ENCODE measurements around the gene CENPB.
A peak's percentile ranks its signal among the peaks of the same experiment; 100 is the strongest.
"Not testable (repeated sequence)": the region's sequence is repeated elsewhere in the genome, so short reads cannot be mapped to it uniquely, and the experiment has no call there.

CENPB gene

DNA sequence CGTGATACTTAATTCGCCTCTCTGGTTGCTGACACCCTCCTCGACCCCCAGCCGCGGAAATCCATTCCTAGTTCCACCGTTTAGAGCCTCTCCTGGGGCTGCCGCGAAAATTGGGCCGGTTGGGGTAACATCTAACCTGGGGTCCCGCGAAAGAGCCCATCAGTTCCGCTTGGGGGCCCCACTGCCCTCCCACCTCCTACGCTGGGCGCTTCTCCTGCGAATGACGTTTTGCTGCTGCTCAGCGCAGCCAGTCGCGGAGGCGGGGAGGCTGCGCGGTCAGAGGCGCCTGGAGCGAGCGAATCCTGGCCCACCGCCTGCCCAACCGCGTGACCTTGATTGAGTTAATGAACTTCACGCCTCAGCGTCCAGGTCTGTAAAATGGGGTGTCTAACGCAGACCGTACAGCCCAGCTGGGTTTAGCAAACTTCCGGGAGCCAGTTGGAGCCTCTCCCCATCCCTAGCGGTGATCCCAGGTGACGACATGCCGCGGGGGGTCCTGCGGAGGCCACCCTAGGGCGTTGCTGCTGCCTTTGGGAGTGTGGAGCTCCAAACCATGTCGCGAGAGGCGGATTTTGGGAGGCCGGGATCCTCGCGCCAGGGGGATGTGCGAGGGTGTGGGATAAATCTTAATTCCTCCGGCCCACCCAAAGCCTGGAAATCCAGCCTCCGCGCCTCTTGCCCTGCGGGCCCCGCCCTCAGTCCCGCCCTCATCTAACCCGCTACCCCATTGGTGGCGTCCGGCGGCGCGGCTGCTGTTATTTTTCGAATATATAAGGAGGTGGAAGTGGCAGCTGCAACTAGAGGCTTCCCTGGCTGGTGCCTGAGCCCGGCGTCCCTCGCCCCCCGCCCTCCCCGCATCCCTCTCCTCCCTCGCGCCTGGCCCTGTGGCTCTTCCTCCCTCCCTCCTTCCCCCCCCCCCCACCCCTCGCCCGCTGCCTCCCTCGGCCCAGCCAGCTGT is 9.2 kb upstream of the CENPB start, which contains the start of gene CDC25B:
Gene CDC25B (plus strand): TSS at position 800 of the 958 bp plus-strand sequence. CDS start 222 bp downstream, outside the sequence.
- Histone ChIP-seq H3K4me3 (peak within 1 kb of the TSS; percentile 48 to 72 (median 61)), H3K27ac (peak within 1 kb of the TSS; percentile 66 to 97 (median 91))

GRCh38 chr20:3794701-3795420 is 8.3 kb upstream of the CENPB start:
- H3K4me3 ChIP-seq: peak overlapping the region in 5 of 7 experiments; percentile 48 to 72 (median 66)
- peak overlapping the region in 19 of 21 experiments; percentile 69 to 97 (median 92) for H3K27ac ChIP-seq

- not testable (repeated sequence) for H3K4me3 ChIP-seq
- H3K27ac ChIP-seq: peak overlapping the region in 1 of 21 experiments; percentile 96
Observed at GRCh38 chr20:3794168-3794567, 7.6 kb upstream of the CENPB start.

GRCh38 chr20:3789201-3789600 is 2.7 kb upstream of the CENPB start:
- H3K4me3 ChIP-seq: not testable (repeated sequence)
- peak overlapping the region in 1 of 21 experiments; percentile 14 for H3K27ac ChIP-seq

GRCh38 chr20:3788685-3789155 is 2.2 kb upstream of the CENPB start:
- H3K27ac ChIP-seq: peak overlapping the region in 2 of 21 experiments; percentile 14 to 42
- no peak overlapping the region for H3K4me3 ChIP-seq

DNA sequence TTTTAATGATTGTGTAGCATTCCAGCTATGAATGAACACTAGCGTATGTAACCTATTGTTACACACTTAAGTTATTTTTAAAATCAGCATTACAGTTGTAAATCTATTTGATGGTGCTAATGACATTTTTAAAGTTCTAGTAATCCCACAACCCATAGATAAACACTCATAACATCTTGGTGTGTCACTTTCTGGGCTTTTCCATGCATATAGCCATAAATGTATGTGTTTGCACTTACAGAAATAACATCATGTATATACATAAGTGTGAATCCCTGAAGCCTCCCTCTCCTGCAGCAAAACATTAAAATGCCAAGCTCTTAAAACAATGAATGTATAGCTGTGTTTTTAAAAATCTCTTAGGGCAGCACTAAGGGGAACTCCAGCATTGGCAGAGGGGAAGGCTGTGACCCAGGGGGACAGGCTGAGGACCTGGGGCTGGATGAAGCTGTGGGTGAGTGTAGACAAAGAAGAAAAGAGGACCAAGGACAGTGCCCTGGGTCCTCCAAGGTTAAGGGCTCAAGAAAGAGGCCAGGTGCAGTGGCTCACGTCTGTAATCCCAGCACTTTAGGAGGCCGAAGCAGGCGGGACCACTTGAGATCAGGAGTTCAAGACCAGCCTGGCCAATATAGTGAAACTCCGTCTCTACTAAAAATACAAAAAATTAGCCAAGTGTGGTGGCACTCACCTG is 929 bp upstream of the CENPB start:
- Histone ChIP-seq H3K4me3 (peak overlapping the region in 6 of 7 experiments; percentile 13 to 56 (median 20)), H3K27ac (peak overlapping the region in 8 of 21 experiments; percentile 6 to 64 (median 38))

GRCh38 chr20:3786126-3786484 is 435 bp downstream of the CENPB start:
- Histone ChIP-seq H3K4me3 (peak overlapping the region; percentile 54 to 64 (median 59)), H3K27ac (peak overlapping the region; percentile 42 to 88 (median 76))

DNA sequence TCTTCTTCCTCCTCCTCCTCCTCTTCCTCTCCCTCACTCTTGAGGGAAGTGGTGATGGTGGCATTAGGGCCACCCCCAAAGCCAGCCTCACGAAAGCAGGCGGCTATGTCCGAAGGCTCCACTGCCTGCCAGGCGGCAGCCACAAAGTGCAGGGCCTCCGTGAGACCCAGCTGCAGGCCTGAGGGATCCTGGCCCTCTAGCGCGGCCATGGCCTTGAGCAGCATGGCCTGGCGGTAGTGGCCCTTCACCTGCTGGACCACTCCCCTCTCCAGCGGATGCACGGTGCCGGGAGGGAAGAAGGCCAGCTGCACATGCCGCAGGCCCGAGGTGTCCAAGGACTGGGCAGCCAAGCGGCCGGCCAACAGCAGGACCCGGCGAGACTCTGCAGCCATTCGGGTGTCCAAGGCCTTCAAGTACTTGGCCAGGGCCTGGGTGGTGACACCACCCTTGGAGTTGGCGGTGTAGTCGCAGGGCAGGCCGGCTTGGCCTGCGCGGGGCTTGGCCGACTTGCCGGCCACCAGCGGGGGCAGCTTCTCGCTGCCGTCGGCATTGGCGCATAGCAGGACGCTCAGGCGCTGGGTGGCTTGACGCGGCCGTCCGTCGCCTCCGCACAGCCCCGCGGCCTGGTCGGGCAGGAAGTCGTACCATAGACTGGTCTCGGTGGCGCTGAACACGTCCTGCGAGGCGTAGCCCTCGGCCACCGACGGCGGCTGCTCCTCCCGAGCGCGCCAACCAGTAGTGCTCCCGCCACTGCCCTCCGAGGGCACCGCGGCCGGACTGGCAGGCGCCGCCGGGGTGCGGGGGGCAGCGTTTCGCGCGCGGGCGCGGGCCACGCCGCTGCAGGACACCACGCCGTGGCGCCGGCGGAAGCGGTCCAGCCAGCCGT is 1.1 kb downstream of the CENPB start:
- Histone ChIP-seq H3K27ac (peak overlapping the region; percentile 42 to 88 (median 76)), H3K4me3 (peak overlapping the region; percentile 54 to 64 (median 59))

DNA sequence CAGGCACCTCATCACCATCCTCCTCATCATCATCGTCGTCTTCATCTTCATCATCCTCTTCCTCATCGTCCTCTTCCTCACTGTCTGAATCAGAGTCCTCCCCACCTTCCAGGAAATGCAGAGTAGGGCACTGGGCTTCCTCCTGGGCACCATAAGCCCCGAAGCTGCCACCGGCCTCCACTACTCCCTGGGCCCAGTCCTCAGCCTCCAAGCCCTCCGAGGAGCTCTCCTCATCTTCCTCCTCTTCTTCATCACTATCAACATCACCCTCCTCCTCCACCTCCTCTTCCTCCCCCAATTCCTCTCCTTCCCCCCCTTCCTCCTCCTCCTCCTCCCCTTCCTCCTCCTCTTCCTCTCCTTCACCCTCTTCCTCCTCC is 1.7 kb downstream of the CENPB start:
- H3K27ac ChIP-seq: peak overlapping the region in 12 of 21 experiments; percentile 18 to 87 (median 77)

GRCh38 chr20:3784216-3784853 is 2.2 kb downstream of the CENPB start:
- Histone ChIP-seq H3K27ac (peak overlapping the region in 11 of 21 experiments; percentile 18 to 87 (median 70)), H3K4me3 (peak overlapping the region in 3 of 7 experiments; percentile 56 to 64 (median 57))

More for the DNA sequence above, 1.7 kb downstream of the CENPB start:
- peak overlapping the region; percentile 54 to 64 (median 59) for H3K4me3 ChIP-seq

GRCh38 chr20:3783511-3784195 is 2.9 kb downstream of the CENPB start:
- Histone ChIP-seq H3K27ac (peak overlapping the region in 14 of 21 experiments; percentile 12 to 87 (median 58)), H3K4me3 (peak overlapping the region in 2 of 7 experiments; percentile 3 to 64)

DNA sequence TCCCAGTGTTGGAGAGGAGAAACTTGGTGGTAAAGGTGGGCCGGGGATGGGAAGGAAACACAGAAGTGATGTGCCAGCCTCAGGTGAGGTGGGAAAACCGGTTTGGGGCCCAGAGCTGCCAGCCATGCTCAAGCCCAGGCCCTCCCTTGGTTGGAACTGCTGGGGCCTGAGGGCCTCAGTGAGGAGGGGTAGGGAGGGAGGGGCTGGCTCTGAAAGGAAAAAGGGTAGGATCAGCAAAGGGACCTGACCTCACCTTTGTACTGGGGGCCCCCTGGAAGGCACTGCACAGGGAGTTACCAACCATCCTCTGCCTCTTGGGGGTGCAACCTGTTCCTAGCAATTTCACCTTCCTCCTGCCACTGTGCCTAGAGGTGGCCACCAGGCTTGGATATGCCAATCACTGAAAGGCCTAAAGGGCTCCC is 3.5 kb downstream of the CENPB start:
- no peak overlapping the region for H3K4me3 ChIP-seq
- H3K27ac ChIP-seq: peak overlapping the region in 16 of 21 experiments; percentile 7 to 87 (median 49)

DNA sequence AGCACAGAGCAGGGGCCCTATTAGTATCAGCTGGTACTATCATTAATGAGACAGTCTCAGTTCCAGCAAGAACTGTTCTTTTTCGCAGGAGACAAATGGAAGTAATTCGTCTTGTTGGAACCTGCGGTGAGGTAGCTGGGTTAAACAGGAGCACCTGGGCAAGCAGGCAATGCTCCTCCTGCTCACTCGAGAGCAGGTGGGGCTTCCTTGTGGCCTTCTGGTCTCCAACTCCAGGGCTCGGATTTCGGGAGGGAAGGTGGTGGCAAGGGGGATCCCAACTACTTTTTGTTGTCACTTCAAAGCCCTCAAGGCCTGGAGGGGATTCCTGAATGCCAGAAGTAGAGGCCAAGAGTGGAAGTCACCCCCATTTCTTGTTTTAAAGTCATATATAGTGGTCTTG is 3.9 kb downstream of the CENPB start:
- Histone ChIP-seq H3K27ac (peak overlapping the region in 15 of 21 experiments; percentile 0 to 87 (median 50)), H3K4me3 (no peak overlapping the region)

- Histone ChIP-seq H3K4me3 (peak within 1 kb of the TSS in 6 of 7 experiments; percentile 10 to 32 (median 24)), H3K27ac (peak within 1 kb of the TSS in 11 of 21 experiments; percentile 0 to 87 (median 50))
Observed at GRCh38 chr20:3781153-3781910, 5.2 kb downstream of the CENPB start, which contains the start of gene SPEF1. Gene SPEF1 (minus strand): TSS chr20:3781448. CDS start chr20:3781287, 161 bp downstream.

DNA sequence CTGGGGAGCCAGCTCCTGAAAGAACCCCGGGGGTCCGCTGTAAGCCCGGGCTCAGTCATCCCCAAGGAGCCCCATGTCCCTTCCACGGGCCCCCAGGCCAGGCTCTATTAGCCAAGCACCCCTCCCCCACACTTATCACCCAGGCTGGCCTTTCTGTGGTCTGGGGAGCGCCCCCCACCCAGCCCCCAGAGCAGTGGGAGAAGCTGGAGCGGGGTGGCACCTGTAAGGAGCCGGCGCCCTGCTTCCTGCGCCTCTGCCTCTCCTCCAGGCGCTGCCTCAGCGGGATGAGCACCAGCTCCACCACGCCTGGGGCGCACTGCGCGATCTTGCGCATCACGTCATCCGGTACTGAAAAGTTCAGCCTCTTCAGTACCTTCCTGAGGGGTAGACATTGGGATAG is 7.6 kb downstream of the CENPB start:
- H3K4me3 ChIP-seq: no peak overlapping the region
- H3K27ac ChIP-seq: no peak overlapping the region
